HepG2 (cell line): ENCODE results near the gene MCM3AP. TPM values are rescaled to one million over a fixed set of nuclear protein-coding genes. Genes with fewer than 3 reads are reported as not detected.

Experiments
- ARHGAP35 ChIP-seq: sonication (generic); formaldehyde crosslinking; IDR thresholded peaks from 2 replicates; pipeline ENCODE4 v1.9.0; 2022; ENCODE audit warnings: mild to moderate bottlenecking, inconsistent platforms, moderate library complexity, missing genetic modification reagents, borderline replicate concordance
- ASH2L ChIP-seq: fragments of 300-600, 200-600 bp; sonication (generic); IDR thresholded peaks from 2 replicates; pipeline ENCODE4 v1.7.0; 2017; ENCODE audit warnings: low read depth, mild to moderate bottlenecking, moderate library complexity, mixed read lengths, low read length; ENCODE audit not compliant: insufficient read length
- BCL3 ChIP-seq: sonication (generic); formaldehyde crosslinking; IDR thresholded peaks from 2 replicates; pipeline ENCODE4 v1.5.1; 2020; ENCODE audit warnings: mild to moderate bottlenecking, missing genetic modification reagents, moderate library complexity
- HOXA5 ChIP-seq: sonication (generic); formaldehyde crosslinking; IDR thresholded peaks from 2 replicates; pipeline ENCODE4 v1.4.0; 2020; ENCODE audit warnings: missing genetic modification reagents
- KDM3A ChIP-seq: IDR thresholded peaks from 2 replicates; pipeline ENCODE4 v1.6.1; 2018; ENCODE audit warnings: low read depth, missing compliant biosample characterization
- RBM39 ChIP-seq: fragments of 200-400 bp; formaldehyde crosslinking; IDR thresholded peaks from one replicate; pipeline ENCODE4 v1.6.1; 2018; ENCODE audit warnings: antibody characterized with exemption, mild to moderate bottlenecking, low read depth, low read length; ENCODE audit not compliant: poor library complexity, severe bottlenecking
- SIN3A ChIP-seq: IDR thresholded peaks from 2 replicates; pipeline ENCODE4 v1.6.1; 2011; ENCODE audit warnings: low read depth, mild to moderate bottlenecking, control low read depth, low read length, borderline replicate concordance
- SMAD3 ChIP-seq: sonication (generic); formaldehyde crosslinking; IDR thresholded peaks from 2 replicates; pipeline ENCODE4 v1.4.0; 2020; ENCODE audit warnings: missing genetic modification reagents
- SNAPC4 ChIP-seq: sonication (generic); formaldehyde crosslinking; IDR thresholded peaks from 2 replicates; pipeline ENCODE4 v1.4.0; 2020; ENCODE audit warnings: mild to moderate bottlenecking, missing genetic modification reagents
- SP1 ChIP-seq, 2 experiments: fragments of 450-650 bp in 1 of 2; sonication (generic) in 1 of 2; formaldehyde crosslinking in 1 of 2; IDR thresholded peaks; 2 replicates each; pipeline versions ENCODE4 v1.4.0 to v1.6.1; 2016 to 2020; ENCODE audit warnings: missing genetic modification reagents in 1 of 2
- XRCC5 ChIP-seq: fragments of 200-400 bp; formaldehyde crosslinking; optimal IDR thresholded peaks from 2 replicates; pipeline ENCODE3; 2017; ENCODE audit warnings: mild to moderate bottlenecking, low read length
- ZC3H13 ChIP-seq: sonication (generic); formaldehyde crosslinking; IDR thresholded peaks from 2 replicates; pipeline ENCODE4 v1.8.1; 2023; ENCODE audit warnings: mild to moderate bottlenecking, missing genetic modification reagents, moderate library complexity
- ZFY ChIP-seq: sonication (generic); formaldehyde crosslinking; IDR thresholded peaks from 2 replicates; pipeline ENCODE4 v1.4.0; 2020; ENCODE audit warnings: missing genetic modification reagents
- ZNF557 ChIP-seq: sonication (generic); formaldehyde crosslinking; IDR thresholded peaks from 2 replicates; pipeline ENCODE4 v1.4.0; 2020; ENCODE audit warnings: missing genetic modification reagents
- ZNF780A ChIP-seq: sonication (generic); formaldehyde crosslinking; IDR thresholded peaks from 2 replicates; pipeline ENCODE4 v1.8.0; 2022; ENCODE audit warnings: mild to moderate bottlenecking, missing genetic modification reagents, moderate library complexity
- ZNF816 ChIP-seq: sonication (generic); formaldehyde crosslinking; IDR thresholded peaks from 2 replicates; pipeline ENCODE4 v1.8.0; 2022; ENCODE audit warnings: missing genetic modification reagents, mild to moderate bottlenecking, borderline replicate concordance
- ZNF879 ChIP-seq: sonication (generic); formaldehyde crosslinking; IDR thresholded peaks from 2 replicates; pipeline ENCODE4 v1.8.1; 2023; ENCODE audit warnings: missing genetic modification reagents
- polyA plus RNA-seq, 8 experiments: library from polyadenylated mRNA; depleted of rRNA in 3 of 8; stranded (reverse) in 7 of 8; unstranded in 1 of 8; fragments of >200 nt; fragmentation: Illumina TruSeq in 4 of 8; extraction: Trizol in 4 of 8; gene quantifications; 2 replicates each; pipeline versions ENCODE4 v1.2.1 to v1.2.3, GENCODE V29; 2011 to 2016; ENCODE audit warnings: low read depth in 4 of 8, missing spikeins in 1 of 8, mixed read lengths in 1 of 8; ENCODE audit not compliant: insufficient read depth in 1 of 8
- total RNA-seq, 5 experiments: library from RNA; depleted of rRNA; stranded (reverse); fragments of >200 nt; fragmentation: Illumina TruSeq; extraction: Trizol; gene quantifications; 2 replicates each; pipeline ENCODE4 v1.2.3, GENCODE V29; 2016; ENCODE audit warnings: low read depth in 1 of 5
- TF ChIP-seq, protein P1 (sequence below): fragments of 450-650 bp; IDR thresholded peaks from 2 replicates; pipeline ENCODE4 v1.6.1; 2016
- TF ChIP-seq, protein P2 (sequence below): sonication (generic); formaldehyde crosslinking; IDR thresholded peaks from 2 replicates; pipeline ENCODE4 v1.5.0; 2020; ENCODE audit warnings: mild to moderate bottlenecking, missing genetic modification reagents, moderate library complexity

The MCM3AP gene
- total and polyA plus RNA-seq, 2 of the 13 experiments (the other 11 are each of a cell fraction or from before 2014, with no cell fraction given): 27.0 to 54.7 TPM

DNA sequence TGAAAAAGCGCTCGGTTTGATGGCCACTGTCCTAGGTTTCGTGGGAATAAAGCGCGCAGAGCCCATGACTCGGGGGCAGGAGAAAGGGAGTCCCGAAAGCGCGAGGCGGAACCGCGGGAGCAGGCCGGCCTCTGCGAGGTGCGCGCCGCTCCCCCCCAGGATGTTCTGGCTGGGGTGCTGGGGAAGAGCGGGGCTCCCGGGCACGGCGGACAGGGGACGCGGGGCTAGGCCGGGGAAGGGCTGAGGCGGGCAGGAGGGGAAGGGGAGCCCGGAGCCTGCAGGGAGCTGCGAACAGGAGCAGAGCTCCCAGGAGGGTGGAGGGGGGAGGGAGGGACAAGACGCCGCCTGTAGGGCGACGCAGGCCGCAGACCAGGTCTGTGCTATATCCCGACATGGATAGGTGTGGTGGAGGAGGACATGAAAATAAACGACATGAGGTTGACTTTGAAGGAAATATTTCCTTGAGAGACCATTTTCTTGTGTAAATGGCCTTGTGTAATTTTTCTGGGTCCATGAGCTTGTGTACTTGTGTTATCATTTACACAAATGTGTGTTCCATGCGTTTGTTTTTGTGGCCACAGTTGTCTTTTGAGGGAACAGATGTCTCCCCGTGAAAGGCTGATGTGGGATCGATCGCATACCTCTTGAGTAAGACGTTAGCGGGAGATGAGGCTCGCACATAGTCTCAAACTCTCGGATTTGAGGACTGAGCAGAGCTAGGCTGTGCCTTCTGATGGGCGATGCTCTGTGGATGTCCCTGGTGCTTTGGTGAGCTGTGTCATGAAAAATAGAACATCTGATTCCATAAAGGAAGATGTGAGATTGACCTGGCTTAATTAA, 39.9 kb upstream of the MCM3AP start (continued):
- TF ChIP-seq, protein P1, sequence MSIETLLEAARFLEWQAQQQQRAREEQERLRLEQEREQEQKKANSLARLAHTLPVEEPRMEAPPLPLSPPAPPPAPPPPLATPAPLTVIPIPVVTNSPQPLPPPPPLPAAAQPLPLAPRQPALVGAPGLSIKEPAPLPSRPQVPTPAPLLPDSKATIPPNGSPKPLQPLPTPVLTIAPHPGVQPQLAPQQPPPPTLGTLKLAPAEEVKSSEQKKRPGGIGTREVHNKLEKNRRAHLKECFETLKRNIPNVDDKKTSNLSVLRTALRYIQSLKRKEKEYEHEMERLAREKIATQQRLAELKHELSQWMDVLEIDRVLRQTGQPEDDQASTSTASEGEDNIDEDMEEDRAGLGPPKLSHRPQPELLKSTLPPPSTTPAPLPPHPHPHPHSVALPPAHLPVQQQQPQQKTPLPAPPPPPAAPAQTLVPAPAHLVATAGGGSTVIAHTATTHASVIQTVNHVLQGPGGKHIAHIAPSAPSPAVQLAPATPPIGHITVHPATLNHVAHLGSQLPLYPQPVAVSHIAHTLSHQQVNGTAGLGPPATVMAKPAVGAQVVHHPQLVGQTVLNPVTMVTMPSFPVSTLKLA: no peak
- TF ChIP-seq ZNF557 (no peak), SIN3A (peak; percentile 40; the same call in 1 of the 2 replicates), ZFY (CRISPR knock-in tag) (peak; percentile 39; the same call in 1 of the 2 replicates), ZC3H13 (CRISPR knock-in tag) (0 out of 2 replicates have a peak, but pooled peaks have one; percentile 55), ZNF879 (CRISPR knock-in tag) (0 out of 2 replicates have a peak, but pooled peaks have one; percentile 49), SNAPC4 (CRISPR knock-in tag) (no peak), SP1 (IDR thresholded peaks at IDR 0.05) (no peak), SP1 (CRISPR knock-in tag; IDR thresholded peaks at IDR 0.05) (no peak), ZNF816 (CRISPR knock-in tag) (0 out of 2 replicates have a peak, but pooled peaks have one; percentile 21), SMAD3 (CRISPR knock-in tag) (no peak), XRCC5 (peak; percentile 12), HOXA5 (CRISPR knock-in tag) (peak; percentile 68; the same call in 1 of the 2 replicates), ZNF780A (CRISPR knock-in tag) (0 out of 2 replicates have a peak, but pooled peaks have one; percentile 34), RBM39 (no peak), KDM3A (CRISPR knock-in tag) (no peak), ARHGAP35 (CRISPR knock-in tag) (peak; percentile 1; the same call in 1 of the 2 replicates), BCL3 (CRISPR knock-in tag) (peak; percentile 19; the same call in 1 of the 2 replicates), ASH2L (peak; percentile 14)
- TF ChIP-seq, protein P2, sequence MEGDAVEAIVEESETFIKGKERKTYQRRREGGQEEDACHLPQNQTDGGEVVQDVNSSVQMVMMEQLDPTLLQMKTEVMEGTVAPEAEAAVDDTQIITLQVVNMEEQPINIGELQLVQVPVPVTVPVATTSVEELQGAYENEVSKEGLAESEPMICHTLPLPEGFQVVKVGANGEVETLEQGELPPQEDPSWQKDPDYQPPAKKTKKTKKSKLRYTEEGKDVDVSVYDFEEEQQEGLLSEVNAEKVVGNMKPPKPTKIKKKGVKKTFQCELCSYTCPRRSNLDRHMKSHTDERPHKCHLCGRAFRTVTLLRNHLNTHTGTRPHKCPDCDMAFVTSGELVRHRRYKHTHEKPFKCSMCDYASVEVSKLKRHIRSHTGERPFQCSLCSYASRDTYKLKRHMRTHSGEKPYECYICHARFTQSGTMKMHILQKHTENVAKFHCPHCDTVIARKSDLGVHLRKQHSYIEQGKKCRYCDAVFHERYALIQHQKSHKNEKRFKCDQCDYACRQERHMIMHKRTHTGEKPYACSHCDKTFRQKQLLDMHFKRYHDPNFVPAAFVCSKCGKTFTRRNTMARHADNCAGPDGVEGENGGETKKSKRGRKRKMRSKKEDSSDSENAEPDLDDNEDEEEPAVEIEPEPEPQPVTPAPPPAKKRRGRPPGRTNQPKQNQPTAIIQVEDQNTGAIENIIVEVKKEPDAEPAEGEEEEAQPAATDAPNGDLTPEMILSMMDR (CRISPR knock-in tag): peak; percentile 54
